B cell (primary cell): ENCODE data around the gene LPAR2.

ENCODE experiments used
- CTCF ChIP-seq: fragments of 200-600 bp; IDR thresholded peaks from one replicate; pipeline ENCODE4 v1.8.0; 2022; ENCODE audit warnings: antibody characterized with exemption, mild to moderate bottlenecking
- EZH2 ChIP-seq: IDR thresholded peaks from 2 replicates; pipeline ENCODE4 v1.6.1; 2012; ENCODE audit warnings: borderline replicate concordance, low read depth, mild to moderate bottlenecking, moderate library complexity, low read length; ENCODE audit not compliant: insufficient read depth, poor library complexity, severe bottlenecking

- TF ChIP-seq CTCF: no peak
- TF ChIP-seq EZH2: no peak
Measured at GRCh38 chr19:19623383-19623782, 4.6 kb downstream of the LPAR2 start.
